Right atrium auricular region (tissue), 2 donors: ENCODE results near the gene TRPM5. TPM values are rescaled to one million over a fixed set of nuclear protein-coding genes. Genes with fewer than 3 reads are reported as not detected.

Experiments used
- DNase-seq: peaks from one replicate; pipeline ENCODE4 v3.0.0-alpha.2; 2019; ENCODE audit warnings: low spot score
- H3K27ac ChIP-seq, 2 donors: fragments of 200-600 bp; sonication (generic); 1 replicate in 1 of 2; 2 replicates in 1 of 2; pipeline ENCODE4 v1.5.1; 2016 to 2019
- H3K27me3 ChIP-seq, 2 donors: fragments of 200-600 bp; sonication (generic); one replicate each; pipeline versions ENCODE4 v1.5.1 to v1.6.0; 2017 to 2019
- H3K36me3 ChIP-seq: fragments of 200-600 bp; sonication (generic); one replicate; pipeline ENCODE4 v1.5.1; 2016
- H3K4me1 ChIP-seq, 2 donors: fragments of 200-600 bp; sonication (generic); one replicate each; pipeline versions ENCODE4 v1.5.1 to v1.6.0; 2017 to 2019
- H3K4me3 ChIP-seq, 2 donors: fragments of 200-600 bp; sonication (generic); 1 replicate in 1 of 2; 2 replicates in 1 of 2; pipeline ENCODE4 v1.5.1; 2017 to 2019; ENCODE audit warnings: mild to moderate bottlenecking in 1 of 2, moderate library complexity in 1 of 2
- H3K9me3 ChIP-seq, 2 donors: fragments of 200-600 bp; sonication (generic); one replicate each; pipeline ENCODE4 v1.5.1; 2019
- total RNA-seq, 2 donors: library from RNA; depleted of rRNA; stranded (reverse); fragments of >200 nt; gene quantifications; one replicate each; pipeline ENCODE4 v1.1.0, GENCODE V29; 2016
- TF ChIP-seq, protein P1 (sequence below), 2 donors: fragments of 200-600 bp; sonication (generic); IDR thresholded peaks; one replicate each; pipeline ENCODE4 v1.5.1; 2019; ENCODE audit warnings: antibody characterized with exemption in 2 of 2

The TRPM5 gene
- total RNA-seq, 2 donors from 2014 or later: not detected

DNA sequence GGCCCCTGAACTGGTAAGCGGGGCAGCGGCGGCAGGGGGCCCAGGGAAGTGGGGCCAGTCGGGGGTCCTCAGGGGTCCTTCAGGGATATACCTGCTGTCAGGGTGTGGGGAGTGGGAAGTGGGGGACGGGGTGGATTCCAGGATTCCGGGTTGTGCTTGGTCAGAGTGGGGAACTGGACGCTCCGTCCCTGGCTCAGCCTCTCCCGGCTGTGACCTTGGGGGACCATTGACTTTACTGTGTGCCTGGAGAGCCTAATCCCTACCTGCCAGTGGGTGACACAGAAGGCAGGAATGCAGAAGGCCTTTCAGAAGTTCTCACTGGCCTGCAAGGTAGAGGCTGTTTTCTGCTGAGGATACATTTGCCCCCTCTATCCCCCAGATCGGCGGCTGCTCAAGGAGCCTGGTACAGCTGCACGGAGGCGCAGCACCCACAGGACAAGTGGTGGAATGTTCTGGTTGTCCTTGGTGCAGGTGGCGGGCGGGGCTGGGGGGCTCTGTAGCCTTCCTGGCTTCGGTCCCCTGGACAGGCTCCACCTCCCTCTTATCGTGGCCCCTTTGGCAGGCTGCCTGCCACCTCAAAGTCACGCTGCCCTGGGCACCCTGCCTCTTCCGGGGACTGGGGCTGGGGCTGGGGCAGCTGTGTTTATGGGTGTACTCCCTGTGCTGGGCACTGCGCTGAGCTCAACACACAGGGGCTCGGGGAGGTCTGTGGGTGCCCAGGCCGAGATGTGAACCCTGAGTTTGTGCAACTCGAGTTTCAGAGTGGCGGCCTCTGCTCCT, 18.9 kb upstream of the TRPM5 start:
- no peaks in the 10 kb centered on the region for H3K9me3 ChIP-seq
- peak; percentile 67 for DNase-seq
- H3K4me3 ChIP-seq: no peak overlapping the region
- TF ChIP-seq, protein P1, sequence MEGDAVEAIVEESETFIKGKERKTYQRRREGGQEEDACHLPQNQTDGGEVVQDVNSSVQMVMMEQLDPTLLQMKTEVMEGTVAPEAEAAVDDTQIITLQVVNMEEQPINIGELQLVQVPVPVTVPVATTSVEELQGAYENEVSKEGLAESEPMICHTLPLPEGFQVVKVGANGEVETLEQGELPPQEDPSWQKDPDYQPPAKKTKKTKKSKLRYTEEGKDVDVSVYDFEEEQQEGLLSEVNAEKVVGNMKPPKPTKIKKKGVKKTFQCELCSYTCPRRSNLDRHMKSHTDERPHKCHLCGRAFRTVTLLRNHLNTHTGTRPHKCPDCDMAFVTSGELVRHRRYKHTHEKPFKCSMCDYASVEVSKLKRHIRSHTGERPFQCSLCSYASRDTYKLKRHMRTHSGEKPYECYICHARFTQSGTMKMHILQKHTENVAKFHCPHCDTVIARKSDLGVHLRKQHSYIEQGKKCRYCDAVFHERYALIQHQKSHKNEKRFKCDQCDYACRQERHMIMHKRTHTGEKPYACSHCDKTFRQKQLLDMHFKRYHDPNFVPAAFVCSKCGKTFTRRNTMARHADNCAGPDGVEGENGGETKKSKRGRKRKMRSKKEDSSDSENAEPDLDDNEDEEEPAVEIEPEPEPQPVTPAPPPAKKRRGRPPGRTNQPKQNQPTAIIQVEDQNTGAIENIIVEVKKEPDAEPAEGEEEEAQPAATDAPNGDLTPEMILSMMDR (IDR thresholded peaks at IDR 0.05): no peak
- H3K36me3 ChIP-seq: no peaks in the 10 kb centered on the region
- H3K27me3 ChIP-seq: no peaks in the 10 kb centered on the region
- H3K4me1 ChIP-seq: peaks cover 0 to 87% of the 10 kb centered on the region in 2 donors
- H3K27ac ChIP-seq: peak overlapping the region; percentile 85 to 96

- H3K9me3 ChIP-seq: no peaks in the 10 kb centered on the region
- no peaks in the 10 kb centered on the region for H3K27me3 ChIP-seq
- H3K27ac ChIP-seq: peak overlapping the region; percentile 85 to 96
- peak; percentile 43 for DNase-seq
- H3K4me3 ChIP-seq: no peak overlapping the region
- peaks cover 0 to 87% of the 10 kb centered on the region in 2 donors for H3K4me1 ChIP-seq
- no peaks in the 10 kb centered on the region for H3K36me3 ChIP-seq
- TF ChIP-seq, protein P1 (IDR thresholded peaks at IDR 0.05): no peak
Measured at GRCh38 chr11:2462543-2462985, 18.2 kb upstream of the TRPM5 start.

GRCh38 chr11:2461956-2462542, 17.7 kb upstream of the TRPM5 start:
- Histone ChIP-seq H3K4me3 (no peak overlapping the region), H3K9me3 (no peaks in the 10 kb centered on the region), H3K27ac (peak overlapping the region; percentile 85 to 96), H3K36me3 (no peaks in the 10 kb centered on the region), H3K27me3 (no peaks in the 10 kb centered on the region), H3K4me1 (peaks cover 0 to 85% of the 10 kb centered on the region in 2 donors)
- TF ChIP-seq, protein P1 (IDR thresholded peaks at IDR 0.05): no peak
- DNase-seq: no peak

DNA sequence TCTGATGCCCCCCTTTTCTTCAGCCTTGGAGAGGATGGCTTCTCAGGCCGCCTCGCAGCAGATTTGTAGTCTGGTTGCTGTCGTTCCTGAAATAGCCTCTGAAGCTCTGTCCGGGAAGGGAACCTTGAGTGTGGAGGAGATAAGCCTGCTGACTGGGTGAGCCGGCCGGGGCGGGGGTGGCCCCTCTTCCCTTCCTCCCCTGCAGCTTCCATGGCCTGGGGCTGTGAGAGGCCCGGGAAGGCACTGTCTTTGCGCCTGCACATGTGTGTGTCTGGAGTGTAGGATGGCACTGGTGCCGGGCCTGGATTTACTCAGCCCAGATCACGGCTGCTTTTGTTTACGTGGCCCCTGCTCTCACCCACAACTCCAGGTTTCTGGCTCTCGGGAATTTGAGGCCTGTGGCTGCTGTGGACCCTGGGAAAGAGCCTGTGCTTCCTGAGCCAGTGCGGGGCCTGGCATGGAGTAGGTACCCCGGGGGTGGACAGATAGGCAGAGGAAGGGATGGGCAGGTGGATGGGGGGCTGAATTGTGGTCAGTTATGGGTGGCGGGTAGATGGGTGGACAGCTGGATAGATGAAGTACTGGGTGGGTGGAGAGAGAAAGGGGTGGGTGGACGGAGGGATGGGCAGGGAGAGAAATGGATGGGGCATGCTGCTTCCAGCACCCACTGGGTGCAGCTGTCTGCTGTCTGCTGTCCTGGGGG, 17.1 kb upstream of the TRPM5 start:
- no peak overlapping the region for H3K4me3 ChIP-seq
- TF ChIP-seq, protein P1 (IDR thresholded peaks at IDR 0.05): no peak

DNA sequence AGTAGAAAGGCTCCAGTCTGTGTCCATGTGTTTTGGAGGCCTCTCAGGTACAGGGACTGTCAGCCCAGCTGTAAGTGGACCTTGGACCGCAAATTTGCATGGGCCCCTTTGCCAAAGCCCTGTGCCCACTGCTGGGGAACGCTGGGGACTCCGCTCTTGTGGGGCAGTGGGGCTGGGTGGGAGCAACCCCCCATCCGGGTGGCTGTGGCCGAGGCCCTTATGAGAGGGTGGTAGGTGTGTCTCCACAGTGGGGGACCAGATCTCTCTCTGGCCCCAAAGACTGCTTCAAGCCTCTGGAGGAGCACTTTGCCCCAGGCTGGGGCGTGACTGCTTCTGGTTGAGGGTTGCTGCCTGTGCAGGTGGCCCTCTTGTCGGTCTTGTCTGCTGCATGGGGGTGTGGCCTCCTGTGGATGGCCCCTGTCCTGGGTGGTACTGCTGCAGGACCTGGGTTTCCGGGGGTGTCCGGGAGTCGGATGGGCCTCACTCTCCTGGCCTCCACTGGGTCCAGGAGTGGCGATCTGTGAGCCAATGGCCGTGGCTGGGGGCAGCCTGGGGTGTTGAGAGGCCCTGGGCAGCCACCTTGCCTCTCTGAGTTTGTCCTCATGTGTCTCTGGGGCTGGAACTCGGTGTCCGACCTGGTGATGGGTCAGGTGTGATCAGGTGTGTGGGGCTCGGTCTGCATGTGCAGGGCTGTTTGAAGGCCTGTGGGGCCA, 16.4 kb upstream of the TRPM5 start:
- H3K4me1 ChIP-seq: peaks cover 0 to 71% of the 10 kb centered on the region in 2 donors
- no peaks in the 10 kb centered on the region for H3K27me3 ChIP-seq
- no peak overlapping the region for H3K4me3 ChIP-seq
- peak overlapping the region; percentile 85 to 96 for H3K27ac ChIP-seq
- TF ChIP-seq, protein P1 (IDR thresholded peaks at IDR 0.05): no peak
- H3K36me3 ChIP-seq: no peaks in the 10 kb centered on the region
- DNase-seq: no peak
- H3K9me3 ChIP-seq: no peaks in the 10 kb centered on the region

More for the DNA sequence above, 17.1 kb upstream of the TRPM5 start:
- no peaks in the 10 kb centered on the region for H3K9me3 ChIP-seq
- DNase-seq: no peak
- peaks cover 0 to 78% of the 10 kb centered on the region in 2 donors for H3K4me1 ChIP-seq
- peak overlapping the region; percentile 85 to 96 for H3K27ac ChIP-seq
- no peaks in the 10 kb centered on the region for H3K36me3 ChIP-seq
- no peaks in the 10 kb centered on the region for H3K27me3 ChIP-seq
